Activated B cell treated with CpG ODN at 0.5 μM for 24 hours (primary cell): ENCODE measurements around the gene LRRC4C. TPM values are rescaled to one million over a fixed set of nuclear protein-coding genes. Genes with fewer than 3 reads are reported as not detected.

ENCODE experiments used
- ATAC-seq: fragments of 200-7000 bp; cut with Tn5 transposase; one replicate; pipeline ENCODE4 v1.10.0; 2021; ENCODE audit warnings: low read depth, mild to moderate bottlenecking, moderate library complexity
- CTCF ChIA-PET: fragments of 350-600 bp; sonication (Branson Sonifier 250); formaldehyde crosslinking; loops from one replicate; lab custom pipeline; 2021; ENCODE audit warnings: antibody characterized with exemption; lab: Charles Lee
- POLR2A ChIA-PET: fragments of 350-600 bp; sonication (Branson Sonifier 250); formaldehyde crosslinking; loops from one replicate; lab custom pipeline; 2021; ENCODE audit warnings: antibody characterized with exemption; lab: Charles Lee
- DNase-seq: peaks from one replicate; pipeline ENCODE4 v3.0.0; 2022
- H3K27ac Mint-ChIP-seq: one replicate; pipeline ENCODE4 v1.8.0; 2020; ENCODE audit warnings: mixed read lengths
- H3K27me3 Mint-ChIP-seq: one replicate; pipeline ENCODE4 v1.8.0; 2021; ENCODE audit warnings: mixed read lengths
- H3K36me3 Mint-ChIP-seq: one replicate; pipeline ENCODE4 v1.8.0; 2021; ENCODE audit warnings: low read depth, mixed read lengths
- H3K4me1 Mint-ChIP-seq: one replicate; pipeline ENCODE4 v1.8.0; 2021; ENCODE audit warnings: mixed read lengths
- H3K4me3 Mint-ChIP-seq: one replicate; pipeline ENCODE4 v1.8.0; 2020; ENCODE audit warnings: mild to moderate bottlenecking, mixed read lengths
- H3K9me3 Mint-ChIP-seq: one replicate; pipeline ENCODE4 v1.8.0; 2020; ENCODE audit warnings: mixed read lengths
- intact Hi-C: fragments of 100-400 bp; cut with micrococcal nuclease; formaldehyde crosslinking; loops from one replicate; pipeline ENCODE4 v1.15.1; 2024
- total RNA-seq: library from RNA; stranded (reverse); gene quantifications from 2 replicates; pipeline ENCODE4 v1.2.3, GENCODE V29; 2022
- TF ChIP-seq, protein P1 (sequence below): fragments of 200-600 bp; IDR thresholded peaks from one replicate; pipeline ENCODE4 v1.8.0; 2022; ENCODE audit warnings: antibody characterized with exemption, mild to moderate bottlenecking

Gene LRRC4C
- total RNA-seq, 1 donor from 2014 or later = not detected

DNA sequence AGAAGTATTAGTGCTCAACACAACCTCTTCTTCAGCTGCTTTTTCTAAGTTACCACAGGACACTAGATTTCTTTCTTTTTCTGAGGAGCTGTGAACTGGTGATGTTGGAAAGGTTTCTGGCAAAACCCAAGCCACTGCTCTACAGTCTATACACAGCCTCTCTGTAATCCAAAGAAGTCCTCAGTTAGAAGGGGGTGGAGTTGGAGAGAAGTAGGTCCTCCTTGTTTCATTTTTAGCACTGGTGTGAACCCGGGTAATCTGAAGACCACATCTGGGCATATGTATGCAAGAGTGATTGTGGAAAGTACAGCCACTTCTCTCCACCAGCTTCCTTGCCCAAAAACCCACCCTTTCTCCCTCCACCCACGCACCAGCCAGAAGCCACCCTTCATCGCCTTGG lies 1168.1 kb downstream of the LRRC4C start:
- Mint-ChIP-seq H3K27ac (no peak overlapping the region), H3K27me3 (peaks cover 16% of the 10 kb centered on the region), H3K4me3 (no peak overlapping the region), H3K4me1 (peaks cover 6% of the 10 kb centered on the region), H3K36me3 (no peaks in the 10 kb centered on the region), H3K9me3 (no peaks in the 10 kb centered on the region)
- TF ChIP-seq, protein P1, sequence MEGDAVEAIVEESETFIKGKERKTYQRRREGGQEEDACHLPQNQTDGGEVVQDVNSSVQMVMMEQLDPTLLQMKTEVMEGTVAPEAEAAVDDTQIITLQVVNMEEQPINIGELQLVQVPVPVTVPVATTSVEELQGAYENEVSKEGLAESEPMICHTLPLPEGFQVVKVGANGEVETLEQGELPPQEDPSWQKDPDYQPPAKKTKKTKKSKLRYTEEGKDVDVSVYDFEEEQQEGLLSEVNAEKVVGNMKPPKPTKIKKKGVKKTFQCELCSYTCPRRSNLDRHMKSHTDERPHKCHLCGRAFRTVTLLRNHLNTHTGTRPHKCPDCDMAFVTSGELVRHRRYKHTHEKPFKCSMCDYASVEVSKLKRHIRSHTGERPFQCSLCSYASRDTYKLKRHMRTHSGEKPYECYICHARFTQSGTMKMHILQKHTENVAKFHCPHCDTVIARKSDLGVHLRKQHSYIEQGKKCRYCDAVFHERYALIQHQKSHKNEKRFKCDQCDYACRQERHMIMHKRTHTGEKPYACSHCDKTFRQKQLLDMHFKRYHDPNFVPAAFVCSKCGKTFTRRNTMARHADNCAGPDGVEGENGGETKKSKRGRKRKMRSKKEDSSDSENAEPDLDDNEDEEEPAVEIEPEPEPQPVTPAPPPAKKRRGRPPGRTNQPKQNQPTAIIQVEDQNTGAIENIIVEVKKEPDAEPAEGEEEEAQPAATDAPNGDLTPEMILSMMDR = no peak
- ChIA-PET CTCF (no interaction called here), POLR2A (no interaction called here)
- ATAC-seq (no peak), DNase-seq (no peak)
- intact Hi-C loops = no loop called here

DNA sequence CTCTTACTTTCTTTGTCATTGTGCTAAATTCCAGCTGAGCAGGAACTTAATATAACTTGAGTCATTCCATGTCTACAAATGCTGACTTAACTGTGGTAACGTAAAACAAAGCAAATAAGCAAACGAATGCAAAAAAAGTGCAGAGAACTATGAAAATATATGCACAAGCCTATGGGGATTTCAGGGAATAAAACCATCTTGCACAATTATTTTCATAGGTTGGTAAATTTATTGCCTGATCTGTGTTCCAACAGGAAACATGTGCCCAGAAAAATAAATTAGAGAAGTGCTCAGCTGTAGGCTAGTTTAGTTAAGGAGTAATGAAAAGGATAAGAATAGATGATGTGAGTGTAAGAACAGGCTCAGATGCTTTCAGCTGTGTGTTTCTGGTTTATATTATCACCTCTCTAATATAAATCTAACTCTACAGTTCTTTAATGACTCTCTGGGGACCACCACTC lies 1169.3 kb downstream of the LRRC4C start:
- ChIA-PET POLR2A (no interaction called here), CTCF (no interaction called here)
- ATAC-seq = no peak
- no peak for DNase-seq
- no peaks in the 10 kb centered on the region for H3K36me3 Mint-ChIP-seq
- H3K9me3 Mint-ChIP-seq = no peaks in the 10 kb centered on the region
- TF ChIP-seq, protein P1 = no peak
- no peak overlapping the region for H3K4me3 Mint-ChIP-seq
- H3K4me1 Mint-ChIP-seq = peaks cover 6% of the 10 kb centered on the region
- intact Hi-C loops = no loop called here
- peaks cover 16% of the 10 kb centered on the region for H3K27me3 Mint-ChIP-seq
- no peak overlapping the region for H3K27ac Mint-ChIP-seq

DNA sequence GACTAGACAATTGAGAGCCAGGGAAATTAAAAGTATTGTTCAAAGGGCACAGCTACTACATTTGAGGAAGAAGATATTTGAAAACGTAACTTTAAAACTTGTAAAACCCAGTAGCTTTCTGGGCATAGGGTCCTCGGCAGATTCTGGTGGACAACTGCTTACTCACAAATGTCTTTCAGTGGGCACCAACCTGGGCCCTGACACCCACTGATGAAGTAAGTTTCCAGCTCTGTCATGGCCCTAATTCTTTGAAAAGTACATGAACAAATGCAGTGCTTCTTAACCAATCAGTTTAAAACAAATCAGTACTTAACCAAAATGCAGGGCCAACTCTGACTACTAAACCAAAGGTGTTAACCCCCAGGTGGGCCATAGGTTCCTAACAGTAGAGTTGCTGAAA lies 1170.1 kb downstream of the LRRC4C start:
- TF ChIP-seq, protein P1 = no peak
- Mint-ChIP-seq H3K27ac (no peak overlapping the region), H3K36me3 (no peaks in the 10 kb centered on the region), H3K4me3 (no peak overlapping the region), H3K9me3 (no peaks in the 10 kb centered on the region), H3K27me3 (peaks cover 16% of the 10 kb centered on the region), H3K4me1 (peaks cover 6% of the 10 kb centered on the region)
- POLR2A ChIA-PET = no interaction called here
- DNase-seq (no peak), ATAC-seq (no peak)
- CTCF ChIA-PET = no interaction called here
- intact Hi-C loops = no loop called here

DNA sequence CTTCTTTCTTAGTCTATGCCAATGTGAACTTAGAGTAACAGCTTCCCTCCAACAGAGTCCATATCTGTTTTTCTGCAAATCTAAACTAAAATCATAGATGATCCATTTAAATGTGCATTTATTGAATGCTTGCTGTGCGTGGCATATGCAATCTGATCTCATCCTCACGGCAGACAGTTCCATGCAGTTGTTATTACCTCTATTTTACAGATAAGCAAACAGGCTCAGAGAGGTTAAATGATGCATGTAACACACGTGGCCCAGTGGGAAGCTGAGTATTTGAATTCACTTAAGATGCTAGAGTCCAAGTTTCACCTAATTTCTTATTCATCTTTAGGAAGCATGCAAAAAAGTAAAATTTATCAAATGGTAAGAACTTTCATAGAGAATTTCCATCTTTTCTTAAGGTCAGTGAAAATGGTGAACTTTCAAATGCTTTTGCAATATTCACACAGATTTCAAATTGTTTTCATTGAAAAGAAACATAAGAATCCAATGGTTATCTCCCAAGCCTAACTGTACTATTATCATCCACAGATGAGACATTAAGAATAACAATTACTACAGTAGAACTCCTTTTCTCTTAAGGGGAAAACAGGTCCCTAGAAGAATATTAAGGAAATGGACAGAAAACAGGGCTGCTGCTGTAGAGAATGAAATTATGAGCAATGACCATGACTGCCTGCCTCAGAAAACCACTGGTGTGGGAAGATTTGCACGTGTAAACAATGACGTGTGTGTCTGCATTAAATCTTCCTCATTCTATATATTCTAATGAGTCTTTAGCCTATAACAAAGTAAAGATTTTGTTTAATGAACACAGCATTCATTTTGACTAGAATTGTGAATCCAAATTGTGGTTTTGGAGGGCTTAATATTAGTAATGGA lies 1171.3 kb downstream of the LRRC4C start:
- ChIA-PET CTCF (no interaction called here), POLR2A (no interaction called here)
- ATAC-seq (no peak), DNase-seq (no peak)
- no peak overlapping the region for H3K4me3 Mint-ChIP-seq
- H3K36me3 Mint-ChIP-seq = no peaks in the 10 kb centered on the region
- no peaks in the 10 kb centered on the region for H3K9me3 Mint-ChIP-seq
- peaks cover 7% of the 10 kb centered on the region for H3K27me3 Mint-ChIP-seq
- no peak overlapping the region for H3K27ac Mint-ChIP-seq
- TF ChIP-seq, protein P1 = no peak
- intact Hi-C loops = no loop called here
- no peaks in the 10 kb centered on the region for H3K4me1 Mint-ChIP-seq

DNA sequence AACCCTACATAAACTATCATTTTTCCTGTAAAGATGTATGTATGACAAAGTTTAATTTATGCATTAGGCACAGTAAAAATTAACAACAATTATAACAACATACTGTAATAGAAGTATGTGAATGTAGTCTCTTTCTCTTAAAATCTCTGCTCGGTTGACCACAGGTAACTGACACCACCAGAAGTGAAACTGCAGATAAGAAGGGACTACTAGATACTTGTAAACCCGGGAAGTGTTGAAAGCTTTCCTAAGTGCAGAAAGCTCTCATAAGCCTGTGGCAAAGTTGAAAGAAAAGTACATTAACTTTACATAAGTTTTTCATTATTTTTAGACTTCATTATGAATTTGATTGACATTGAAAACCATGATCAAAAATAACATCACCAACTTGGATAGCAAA lies 1173.3 kb downstream of the LRRC4C start:
- TF ChIP-seq, protein P1 = no peak
- no peak overlapping the region for H3K4me3 Mint-ChIP-seq
- ChIA-PET POLR2A (no interaction called here), CTCF (no interaction called here)
- H3K4me1 Mint-ChIP-seq = no peaks in the 10 kb centered on the region
- H3K27me3 Mint-ChIP-seq = no peaks in the 10 kb centered on the region
- intact Hi-C loops = no loop called here
- H3K9me3 Mint-ChIP-seq = no peaks in the 10 kb centered on the region
- DNase-seq (no peak), ATAC-seq (no peak)
- no peak overlapping the region for H3K27ac Mint-ChIP-seq
- H3K36me3 Mint-ChIP-seq = no peaks in the 10 kb centered on the region
